NCI-H748 treated with DMSO at 0.1 percent for 48 hours (cell line): ENCODE data around the gene GOLGA5.

Experiments used
- DNase-seq: peaks from one replicate; lab custom pipeline; 2025; lab: John Stamatoyannopoulos, UW

GOLGA5 gene

DNA sequence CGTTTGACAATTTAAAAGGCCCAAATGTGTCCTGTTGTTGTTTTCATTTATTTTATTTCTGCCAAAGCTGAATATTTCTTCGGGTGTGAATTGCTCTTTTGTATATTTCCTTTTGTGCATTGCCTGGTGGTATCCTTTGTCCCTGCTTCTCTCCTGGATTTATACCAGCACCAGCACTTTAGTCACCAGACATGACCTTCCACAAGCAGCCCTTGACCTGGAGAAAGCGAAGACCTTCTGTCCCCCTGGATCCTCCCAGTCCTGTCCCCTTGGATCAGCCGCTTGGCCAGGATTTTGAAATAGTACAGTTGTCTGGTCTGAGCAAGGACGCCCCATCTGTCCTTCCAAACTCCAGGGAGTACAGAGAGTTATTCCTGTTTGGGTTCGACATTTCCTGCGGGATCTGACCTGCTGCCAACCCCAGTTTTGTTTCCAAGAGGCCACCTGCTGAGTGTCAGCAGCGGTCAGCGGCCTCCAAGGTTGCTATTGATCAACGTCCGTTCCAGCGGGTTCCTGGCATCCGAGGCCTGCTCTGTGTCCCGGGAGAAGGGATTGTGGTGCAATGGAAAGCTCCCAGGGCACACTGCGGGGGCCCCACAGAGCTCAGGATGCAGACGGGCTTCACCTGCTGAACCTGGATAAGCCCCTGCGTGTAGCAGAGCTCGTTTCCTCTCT lies 83.8 kb downstream of the GOLGA5 start:
- no peak for DNase-seq

DNA sequence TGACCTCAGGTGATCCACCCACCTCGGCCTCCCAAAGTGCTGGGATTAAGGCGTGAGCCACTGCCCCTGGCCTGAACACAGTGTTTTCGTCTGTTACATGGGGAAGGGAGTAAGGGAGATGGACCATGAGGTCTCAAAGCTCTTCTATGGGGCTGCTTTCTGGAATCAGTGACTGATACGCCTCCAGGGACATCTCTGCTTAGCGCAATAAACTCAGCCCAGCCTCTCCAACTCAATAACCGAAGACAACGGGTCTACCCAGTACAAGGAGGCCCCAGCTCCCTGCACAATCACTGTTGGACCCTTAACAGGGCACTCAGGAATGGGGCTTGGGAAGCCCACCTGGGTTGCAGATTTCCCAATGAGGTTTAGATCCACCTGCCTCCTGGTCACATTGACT lies 86.2 kb downstream of the GOLGA5 start:
- no peak for DNase-seq

DNA sequence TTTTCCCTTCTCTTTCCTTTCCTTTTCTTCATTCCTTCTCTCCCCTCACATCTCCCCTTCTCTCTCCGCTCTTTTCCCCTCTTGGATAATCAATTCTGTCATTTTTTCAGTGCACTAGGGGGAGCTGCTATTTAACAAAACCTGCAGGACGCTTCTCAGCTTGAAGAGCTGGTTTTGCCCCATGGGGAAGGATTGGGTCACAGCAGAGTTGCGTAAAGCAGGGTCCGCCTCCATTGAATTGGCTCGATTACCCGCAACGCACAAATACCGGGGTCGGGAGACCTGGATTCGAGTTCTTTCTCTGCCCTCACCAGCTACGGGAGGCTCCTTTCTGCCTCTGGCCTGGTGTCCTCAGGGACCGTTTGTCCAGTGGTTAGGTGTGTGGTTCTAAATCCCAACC lies 86.7 kb downstream of the GOLGA5 start:
- DNase-seq: peak; percentile 80

DNA sequence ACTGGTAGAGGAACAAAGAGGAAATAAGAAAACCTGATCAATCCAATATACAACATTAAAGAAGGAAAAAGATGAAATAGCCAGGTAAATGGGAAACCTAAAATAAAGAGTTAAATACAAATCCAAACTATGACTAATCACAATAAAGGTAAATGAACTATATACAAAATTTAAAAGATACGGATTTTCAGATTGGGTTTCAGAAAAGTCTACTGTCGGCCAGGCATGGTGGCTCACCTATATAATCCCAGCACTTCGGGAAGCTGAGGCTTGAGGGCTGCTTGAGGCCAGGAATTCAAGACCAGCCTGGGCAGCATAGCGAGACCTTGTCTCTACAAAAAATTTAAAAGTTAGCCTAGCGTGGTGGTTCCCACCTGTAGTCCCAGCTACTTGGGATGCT lies 89.0 kb downstream of the GOLGA5 start:
- no peak for DNase-seq

DNA sequence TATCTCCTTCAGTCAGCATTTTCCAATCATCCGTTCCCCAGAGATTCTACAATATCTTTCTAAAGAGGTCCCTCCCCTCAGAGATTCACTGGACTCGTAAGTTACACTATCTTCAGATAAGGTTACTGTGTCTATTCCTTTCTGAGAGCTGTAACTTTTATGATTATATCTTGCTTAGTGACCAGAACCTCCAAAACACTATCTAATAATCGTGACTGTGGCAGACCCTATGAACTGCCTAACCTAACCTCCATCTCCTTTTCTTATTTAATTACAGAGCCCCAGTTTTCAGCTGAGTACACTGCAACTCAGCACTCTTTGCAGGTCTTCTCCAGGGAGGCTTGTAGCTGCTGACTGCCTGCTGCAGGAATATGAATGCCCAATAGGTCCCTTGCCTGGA lies 90.3 kb downstream of the GOLGA5 start:
- DNase-seq: no peak

DNA sequence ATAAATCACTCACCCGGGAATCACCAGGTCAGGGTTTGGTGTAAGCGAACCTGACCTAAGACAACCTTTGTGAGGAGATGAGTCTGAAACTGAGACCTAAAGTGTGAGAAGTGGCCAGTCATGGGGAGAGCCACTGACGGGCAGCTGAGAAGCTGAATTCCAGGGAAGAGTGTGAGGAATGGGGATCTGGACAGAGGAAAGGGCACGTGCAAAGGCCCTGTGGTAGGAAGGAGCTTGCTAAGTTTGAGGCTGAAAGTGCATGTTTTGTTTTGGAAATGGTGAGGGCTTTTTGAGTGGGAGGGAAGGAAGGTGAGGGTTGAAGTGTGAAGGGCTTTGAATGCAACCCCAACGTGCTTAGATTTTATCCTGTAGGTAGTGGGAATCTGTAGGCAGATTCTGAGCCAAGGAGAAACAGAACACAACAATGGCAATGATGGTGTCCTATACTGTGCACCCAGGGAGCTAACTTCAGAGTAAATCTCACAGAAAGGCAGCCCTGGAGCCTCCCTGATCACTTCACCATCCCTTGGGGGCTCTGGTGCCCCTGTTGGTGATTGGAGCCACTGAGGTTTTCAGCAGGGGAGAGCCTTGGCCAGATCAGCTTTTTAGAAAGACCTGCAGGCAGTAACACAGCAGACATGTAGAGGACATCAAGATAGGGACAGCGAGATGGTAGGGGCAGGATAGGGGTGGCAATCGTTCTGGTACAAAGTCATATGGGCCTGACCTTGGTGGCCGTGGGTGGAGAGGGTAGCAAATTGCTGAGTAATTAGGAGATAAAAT lies 91.4 kb downstream of the GOLGA5 start:
- no peak for DNase-seq

DNA sequence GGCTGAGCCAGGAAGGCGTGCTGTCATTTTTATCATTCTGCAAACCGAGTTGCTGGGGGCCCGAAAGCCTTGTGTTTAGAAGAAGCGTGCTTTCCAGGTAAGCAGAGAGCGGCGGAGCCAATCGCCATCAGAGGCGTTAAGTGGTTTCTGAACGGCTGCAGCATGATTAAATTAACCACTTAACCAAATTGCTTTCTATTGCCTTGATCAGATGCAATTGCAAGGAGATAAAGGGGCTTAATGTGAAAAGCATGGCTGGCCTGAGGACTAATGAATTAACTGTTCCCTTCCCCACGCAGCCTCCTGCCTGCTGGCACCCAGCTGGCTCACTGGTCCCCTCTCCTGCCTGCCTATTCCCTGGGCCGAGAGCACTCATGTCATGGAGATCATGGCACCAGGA lies 92.2 kb downstream of the GOLGA5 start:
- DNase-seq: peak; percentile 98

DNA sequence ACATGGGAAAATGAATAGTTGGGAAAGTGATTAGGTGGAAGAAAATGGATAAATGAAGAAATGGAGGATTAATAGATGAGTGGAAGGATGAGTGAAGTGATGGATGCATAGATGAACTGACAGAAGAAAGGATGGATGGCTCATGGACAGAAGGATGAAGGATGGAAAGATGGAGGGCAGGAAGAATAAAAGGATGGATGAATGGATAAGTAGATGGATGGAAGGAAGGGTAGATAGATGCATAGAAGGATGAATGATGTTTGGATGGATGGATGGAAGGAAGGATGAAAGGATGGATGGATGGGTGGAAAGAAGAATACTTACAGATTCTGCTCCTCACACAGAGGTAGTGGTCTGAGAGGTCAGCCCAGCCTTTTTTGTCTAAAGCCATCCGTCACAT lies 93.1 kb downstream of the GOLGA5 start:
- no peak for DNase-seq

DNA sequence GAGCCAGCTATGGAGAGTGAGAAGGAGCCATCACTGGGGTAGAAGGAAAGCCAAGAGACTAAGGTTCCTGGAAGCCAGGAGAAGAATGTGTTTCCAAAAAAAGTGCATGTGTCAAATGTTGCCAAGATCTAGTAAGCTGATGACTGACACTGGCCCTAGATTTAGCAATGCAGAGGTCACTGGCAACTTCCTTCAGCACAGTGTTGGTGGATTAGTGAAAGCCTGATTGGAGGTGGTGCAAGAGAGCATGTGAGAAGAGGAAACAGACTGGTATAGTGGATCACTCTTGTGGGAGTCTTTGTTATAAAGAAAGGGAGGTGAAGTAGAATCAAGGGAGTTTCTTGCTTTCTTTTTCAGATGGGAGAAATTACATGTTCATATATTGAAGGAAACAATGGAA lies 94.8 kb downstream of the GOLGA5 start:
- no peak for DNase-seq
